GM12878 (cell line): ENCODE results near the gene DNMT1. TPM values are rescaled to one million over a fixed set of nuclear protein-coding genes. Genes with fewer than 3 reads are reported as not detected.

Source experiments
- ATAC-seq: fragments of 200-7000 bp; cut with Tn5 transposase; 3 replicates; pipeline ENCODE4 v1.9.1; 2020; ENCODE audit warnings: mild to moderate bottlenecking, moderate library complexity
- BruUV-seq: library from RNA; stranded (reverse); fragments of 400-500 nt; replicated peaks from 2 replicates; lab custom pipeline; 2021; lab: Mats Ljungman, UMichigan
- CTCF ChIA-PET: fragments of 300-600 bp; sonication (Branson Sonifier 250); formaldehyde crosslinking; extraction: SDS; loops from one replicate; lab custom pipeline; 2021; ENCODE audit warnings: inconsistent platforms; lab: Yijun Ruan, JAX
- POLR2A ChIA-PET: fragments of 350-600 bp; formaldehyde crosslinking; extraction: SDS; loops from one replicate; lab custom pipeline; 2021; ENCODE audit warnings: inconsistent platforms; lab: Charles Lee
- RAD21 ChIA-PET: fragments of 300-600 bp; sonication (Branson Sonifier 250); formaldehyde crosslinking; loops from one replicate; lab custom pipeline; 2023; ENCODE audit warnings: antibody characterized with exemption; ENCODE audit not compliant: unreplicated experiment; lab: Charles Lee
- SMC1A ChIA-PET: fragments of 300-600 bp; sonication (Branson Sonifier 250); formaldehyde crosslinking; loops from one replicate; lab custom pipeline; 2023; ENCODE audit not compliant: unreplicated experiment, uncharacterized antibody; lab: Charles Lee
- DNase-seq: peaks from one replicate; pipeline ENCODE4 v3.0.0-alpha.2; 2011; ENCODE audit warnings: low read depth, low spot score
- FAIRE-seq: peaks from 3 replicates; lab custom pipeline; 2011; peaks lifted over from hg19 to GRCh38; lab: Jason Lieb, UNC
- H2AFZ ChIP-seq: 2 replicates; pipeline ENCODE4 v1.6.0; 2011; ENCODE audit warnings: low read depth, low read length, control low read depth; ENCODE audit not compliant: control insufficient read depth
- H3K27ac ChIP-seq: 2 replicates; pipeline ENCODE4 v1.5.1; 2011; ENCODE audit warnings: control low read depth; ENCODE audit not compliant: control insufficient read depth, insufficient read depth
- H3K27me3 ChIP-seq, 2 experiments: replicated peaks in 1 of 2; 2 replicates each; pipeline versions ENCODE4 v1.6.0 to v1.6.1; 2011; ENCODE audit warnings: low read length in 1 of 2; ENCODE audit not compliant: control insufficient read depth in 2 of 2, insufficient read depth in 2 of 2
- H3K36me3 ChIP-seq, 2 experiments: 2 replicates each; pipeline ENCODE4 v1.5.1; 2011; ENCODE audit warnings: low read length in 1 of 2; ENCODE audit not compliant: control insufficient read depth in 2 of 2, insufficient read depth in 2 of 2
- H3K4me1 ChIP-seq: 2 replicates; pipeline ENCODE4 v1.6.1; 2011; ENCODE audit warnings: mild to moderate bottlenecking, low read length, moderate library complexity, mixed read lengths; ENCODE audit not compliant: control insufficient read depth, insufficient read depth
- H3K4me2 ChIP-seq: 2 replicates; pipeline ENCODE4 v1.6.0; 2011; ENCODE audit warnings: control low read depth; ENCODE audit not compliant: control insufficient read depth, insufficient read depth
- H3K4me3 ChIP-seq: fragments of 200-600 bp; sonication (generic); 2 replicates; pipeline ENCODE4 v1.5.1; 2016
- H3K79me2 ChIP-seq: 2 replicates; pipeline ENCODE4 v1.6.0; 2011; ENCODE audit warnings: low read length; ENCODE audit not compliant: control insufficient read depth, insufficient read depth
- H3K9ac ChIP-seq: 2 replicates; pipeline ENCODE4 v1.8.0; 2011; ENCODE audit warnings: low read length, control low read depth, mixed read lengths; ENCODE audit not compliant: control insufficient read depth, insufficient read depth
- H3K9me3 ChIP-seq: replicated peaks from 3 replicates; pipeline ENCODE4 v1.5.1; 2011; ENCODE audit warnings: mild to moderate bottlenecking, low read length; ENCODE audit not compliant: control insufficient read depth, insufficient read depth
- H4K20me1 ChIP-seq: 2 replicates; pipeline ENCODE4 v1.6.0; 2011; ENCODE audit not compliant: control insufficient read depth, insufficient read depth
- ASH2L ChIP-seq: fragments of 300-600, 200-600 bp; sonication (generic); IDR thresholded peaks from 2 replicates; pipeline ENCODE4 v1.6.1; 2017; ENCODE audit warnings: low read depth, mild to moderate bottlenecking, borderline replicate concordance
- POLR2A ChIP-seq: IDR thresholded peaks from 2 replicates; pipeline ENCODE4 v1.6.1; 2011; ENCODE audit warnings: low read depth, mild to moderate bottlenecking, low read length
- RAD21 ChIP-seq: IDR thresholded peaks from 2 replicates; pipeline ENCODE4 v1.6.1; 2011; ENCODE audit warnings: mild to moderate bottlenecking, low read depth, low read length, moderate library complexity; ENCODE audit not compliant: insufficient read depth
- WGBS: methylation state at CpG from one replicate; pipeline ENCODE4 v1.1.6; 2016; ENCODE audit warnings: low lambda C conversion rate; ENCODE audit not compliant: insufficient replicate concordance, insufficient coverage; ENCODE audit errors: missing lambda C conversion rate; 5-methylcytosine and 5-hydroxymethylcytosine counted together
- in situ Hi-C: fragments of 300-500 bp; cut with MboI; formaldehyde crosslinking; loops from 9 replicates; pipeline ENCODE4 v1.14.3; 2018; ENCODE audit warnings: mixed read lengths
- intact Hi-C: fragments of 100-400 bp; cut with micrococcal nuclease; formaldehyde crosslinking; loops from one replicate; pipeline ENCODE4 v1.14.2; 2022; ENCODE audit not compliant: unreplicated experiment
- polyA plus RNA-seq, 11 experiments: library from polyadenylated mRNA; depleted of rRNA in 4 of 11; unstranded in 6 of 11; stranded (reverse) in 5 of 11; fragments of >200 nt; fragmentation: Nextera tagmentation in 4 of 11; fragmentation: Illumina TruSeq in 1 of 11; extraction: Ambion mirVana in 4 of 11; extraction: Trizol in 1 of 11; gene quantifications; 1 replicate in 1 of 11; 2 replicates in 10 of 11; pipeline versions ENCODE4 v1.2.1 to v1.2.3, GENCODE V29; 2011 to 2016; ENCODE audit warnings: inconsistent platforms in 2 of 11, missing spikeins in 2 of 11, low read depth in 1 of 11
- total RNA-seq, 4 experiments: library from RNA; depleted of rRNA in 3 of 4; stranded (reverse); fragments of >200 nt in 3 of 4; fragmentation: Illumina TruSeq in 1 of 4; extraction: Trizol in 1 of 4; gene quantifications; 2 replicates each; pipeline versions ENCODE4 v1.2.1 to v1.2.3, GENCODE V29; 2013 to 2021
- TF ChIP-seq, protein P1 (sequence below): fragments of 450-650 bp; formaldehyde crosslinking; IDR thresholded peaks from 2 replicates; pipeline ENCODE4 v1.4.0; 2020; ENCODE audit warnings: mild to moderate bottlenecking, moderate library complexity

The DNMT1 gene
- total and polyA plus RNA-seq, 10 of the 15 experiments (the other 5 are each of a cell fraction or from before 2014, with no cell fraction given), result 70.0 to 290 (median 133) TPM

GRCh38 chr19:10092648-10093294 lies 102.0 kb downstream of the DNMT1 start:
- no peak for DNase-seq
- Histone ChIP-seq H3K4me1 (peaks cover 15% of the 10 kb centered on the region), H3K79me2 (peaks cover under 1% of the 10 kb centered on the region; the same call in 1 of the 2 replicates), H3K9me3 (no peaks in the 10 kb centered on the region; the same call in 2 of the 3 replicates), H3K27ac (no peak overlapping the region), H3K36me3 (peaks cover 16 to 25% of the 10 kb centered on the region in 2 experiments), H2AFZ (no peak overlapping the region), H3K4me3 (no peak overlapping the region), H3K27me3 (no peaks in the 10 kb centered on the region), H3K9ac (no peak overlapping the region), H3K4me2 (no peak overlapping the region), H4K20me1 (no peaks in the 10 kb centered on the region)
- RAD21 ChIA-PET, result no interaction called here
- CTCF ChIA-PET, result interaction anchor here (0.6 kb wide), 1 partner anchor 68 kb away, joined by 3 read pairs; no protein-coding TSS in a partner anchor
- SMC1A ChIA-PET, result interaction anchor here (1.2 kb wide), 1 partner anchor 10 kb away, joined by 5 read pairs; the partner anchor contains the start of gene ANGPTL6
- in situ Hi-C loops, result no loop called here
- TSS peak; percentile 32 for BruUV-seq
- FAIRE-seq, result no peak
- TF ChIP-seq ASH2L, result no peak
- peak; percentile 33 for TF ChIP-seq POLR2A
- TF ChIP-seq RAD21, result no peak
- TF ChIP-seq, protein P1, sequence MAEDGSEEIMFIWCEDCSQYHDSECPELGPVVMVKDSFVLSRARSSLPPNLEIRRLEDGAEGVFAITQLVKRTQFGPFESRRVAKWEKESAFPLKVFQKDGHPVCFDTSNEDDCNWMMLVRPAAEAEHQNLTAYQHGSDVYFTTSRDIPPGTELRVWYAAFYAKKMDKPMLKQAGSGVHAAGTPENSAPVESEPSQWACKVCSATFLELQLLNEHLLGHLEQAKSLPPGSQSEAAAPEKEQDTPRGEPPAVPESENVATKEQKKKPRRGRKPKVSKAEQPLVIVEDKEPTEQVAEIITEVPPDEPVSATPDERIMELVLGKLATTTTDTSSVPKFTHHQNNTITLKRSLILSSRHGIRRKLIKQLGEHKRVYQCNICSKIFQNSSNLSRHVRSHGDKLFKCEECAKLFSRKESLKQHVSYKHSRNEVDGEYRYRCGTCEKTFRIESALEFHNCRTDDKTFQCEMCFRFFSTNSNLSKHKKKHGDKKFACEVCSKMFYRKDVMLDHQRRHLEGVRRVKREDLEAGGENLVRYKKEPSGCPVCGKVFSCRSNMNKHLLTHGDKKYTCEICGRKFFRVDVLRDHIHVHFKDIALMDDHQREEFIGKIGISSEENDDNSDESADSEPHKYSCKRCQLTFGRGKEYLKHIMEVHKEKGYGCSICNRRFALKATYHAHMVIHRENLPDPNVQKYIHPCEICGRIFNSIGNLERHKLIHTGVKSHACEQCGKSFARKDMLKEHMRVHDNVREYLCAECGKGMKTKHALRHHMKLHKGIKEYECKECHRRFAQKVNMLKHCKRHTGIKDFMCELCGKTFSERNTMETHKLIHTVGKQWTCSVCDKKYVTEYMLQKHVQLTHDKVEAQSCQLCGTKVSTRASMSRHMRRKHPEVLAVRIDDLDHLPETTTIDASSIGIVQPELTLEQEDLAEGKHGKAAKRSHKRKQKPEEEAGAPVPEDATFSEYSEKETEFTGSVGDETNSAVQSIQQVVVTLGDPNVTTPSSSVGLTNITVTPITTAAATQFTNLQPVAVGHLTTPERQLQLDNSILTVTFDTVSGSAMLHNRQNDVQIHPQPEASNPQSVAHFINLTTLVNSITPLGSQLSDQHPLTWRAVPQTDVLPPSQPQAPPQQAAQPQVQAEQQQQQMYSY (CRISPR knock-in tag), result no peak
- TF ChIP-seq, all 136 proteins: peak for 1
- 91% methylated on average over 9 of the region's 9 CpGs for WGBS
- intact Hi-C loops, result no loop called here
- POLR2A ChIA-PET, result interaction anchor here (0.6 kb wide), 1 partner anchor 65 kb away, joined by 3 read pairs; no protein-coding TSS in a partner anchor
- ATAC-seq, result no peak
